SK-N-SH (cell line): Measurements from ENCODE around the gene KCNS1. TPM values are rescaled to one million over a fixed set of nuclear protein-coding genes. Genes with fewer than 3 reads are reported as not detected.

Experiments
- CTCF ChIA-PET: fragments of 300-600, 350-600 bp; formaldehyde crosslinking; extraction: SDS; loops from one replicate; lab custom pipeline; 2021; lab: Yijun Ruan, JAX
- POLR2A ChIA-PET: fragments of 350-600 bp; sonication (Branson Sonifier 250); formaldehyde crosslinking; extraction: SDS; loops from one replicate; lab custom pipeline; 2020; ENCODE audit warnings: antibody characterized with exemption, inconsistent platforms; lab: Yijun Ruan, JAX
- DNase-seq: peaks from one replicate; pipeline ENCODE4 v3.0.0; 2012
- H2AFZ ChIP-seq: fragments of 200-600 bp; sonication (generic); 2 replicates; pipeline ENCODE4 v1.8.1; 2016; ENCODE audit warnings: antibody characterized with exemption, mild to moderate bottlenecking, low read depth
- H3F3A ChIP-seq: fragments of 200-600 bp; sonication (generic); replicated peaks from 2 replicates; pipeline ENCODE3; 2016; ENCODE audit warnings: antibody characterized with exemption, mild to moderate bottlenecking; ENCODE audit not compliant: insufficient read depth
- H3K27ac ChIP-seq, 2 experiments: fragments of 200-500 bp in 1 of 2; fragments of 200-600 bp in 1 of 2; sonication (Bioruptor generic) in 1 of 2; sonication (generic), shearing (Covaris generic) in 1 of 2; 2 replicates each; pipeline versions ENCODE4 v1.5.1 to v1.6.1; 2014 to 2016; ENCODE audit warnings: low read depth in 2 of 2, inconsistent platforms in 1 of 2, low read length in 1 of 2, mild to moderate bottlenecking in 1 of 2, mixed read lengths in 1 of 2
- H3K27me3 ChIP-seq: fragments of 200-600 bp; sonication (generic), shearing (Covaris generic); 2 replicates; pipeline ENCODE4 v1.6.1; 2016; ENCODE audit warnings: mixed run types; ENCODE audit not compliant: insufficient read depth
- H3K36me3 ChIP-seq, 2 experiments: fragments of 200-500 bp in 1 of 2; fragments of 200-600 bp in 1 of 2; sonication (Bioruptor generic) in 1 of 2; sonication (generic) in 1 of 2; replicated peaks in 1 of 2; 2 replicates each; pipeline versions ENCODE3 to v1.5.1; 2014 to 2016; ENCODE audit warnings: low read length in 1 of 2, mild to moderate bottlenecking in 1 of 2; ENCODE audit not compliant: insufficient read depth in 2 of 2, control insufficient read depth in 1 of 2
- H3K4me1 ChIP-seq, 2 experiments: fragments of 200-500 bp in 1 of 2; fragments of 200-600 bp in 1 of 2; sonication (Bioruptor generic) in 1 of 2; sonication (generic), shearing (Covaris generic) in 1 of 2; 2 replicates each; pipeline versions ENCODE4 v1.5.1 to v1.6.1; 2014 to 2016; ENCODE audit warnings: low read depth in 1 of 2, low read length in 1 of 2, mixed run types in 1 of 2; ENCODE audit not compliant: insufficient read depth in 2 of 2, control insufficient read depth in 1 of 2
- H3K4me2 ChIP-seq: fragments of 200-600 bp; sonication (generic), shearing (Covaris generic); 2 replicates; pipeline ENCODE4 v1.6.1; 2017; ENCODE audit warnings: mixed run types
- H3K4me3 ChIP-seq, 2 experiments: fragments of 200-500 bp in 1 of 2; fragments of 200-600 bp in 1 of 2; sonication (Bioruptor generic) in 1 of 2; sonication (generic), shearing (Covaris generic) in 1 of 2; 2 replicates each; pipeline versions ENCODE4 v1.5.1 to v1.8.1; 2014 to 2016; ENCODE audit warnings: low read depth in 2 of 2, inconsistent platforms in 1 of 2, low read length in 1 of 2, mild to moderate bottlenecking in 1 of 2, mixed read lengths in 1 of 2, moderate library complexity in 1 of 2
- H3K79me2 ChIP-seq: fragments of 200-600 bp; sonication (generic); 2 replicates; pipeline ENCODE4 v1.8.1; 2017; ENCODE audit warnings: mild to moderate bottlenecking; ENCODE audit not compliant: insufficient read depth
- H3K9ac ChIP-seq: fragments of 200-600 bp; sonication (generic); 2 replicates; pipeline ENCODE4 v1.6.1; 2017; ENCODE audit warnings: mixed run types
- H3K9me2 ChIP-seq: fragments of 200-600 bp; sonication (generic); 2 replicates; pipeline ENCODE4 v1.6.1; 2017; ENCODE audit warnings: mixed run types
- H3K9me3 ChIP-seq: fragments of 200-600 bp; sonication (generic); 2 replicates; pipeline ENCODE4 v1.6.1; 2017; ENCODE audit warnings: mixed run types, mild to moderate bottlenecking, moderate library complexity
- H4K20me1 ChIP-seq: fragments of 200-600 bp; sonication (generic); 2 replicates; pipeline ENCODE4 v1.6.1; 2017; ENCODE audit warnings: mild to moderate bottlenecking, mixed run types; ENCODE audit not compliant: insufficient read depth
- CTCF ChIP-seq: fragments of 200-600 bp; sonication (generic); IDR thresholded peaks from 2 replicates; pipeline ENCODE4 v1.6.1; 2017; ENCODE audit warnings: antibody characterized with exemption, mild to moderate bottlenecking, moderate library complexity
- ELF1 ChIP-seq: IDR thresholded peaks from 2 replicates; pipeline ENCODE4 v1.4.0; 2012
- EZH2phosphoT487 ChIP-seq: fragments of 200-600 bp; sonication (generic); IDR thresholded peaks from 2 replicates; pipeline ENCODE4 v1.6.1; 2017; ENCODE audit warnings: low read depth, mixed run types, mild to moderate bottlenecking, antibody characterized with exemption, moderate library complexity, borderline replicate concordance
- FOSL2 ChIP-seq: IDR thresholded peaks from 2 replicates; pipeline ENCODE4 v1.4.0; 2012; ENCODE audit warnings: low read depth, mild to moderate bottlenecking, moderate library complexity, borderline replicate concordance
- FOXM1 ChIP-seq: IDR thresholded peaks from 2 replicates; pipeline ENCODE4 v1.4.0; 2012; ENCODE audit warnings: low read depth, mild to moderate bottlenecking
- GABPA ChIP-seq: IDR thresholded peaks from 2 replicates; pipeline ENCODE4 v1.4.0; 2012; ENCODE audit warnings: low read depth, mild to moderate bottlenecking
- JUND ChIP-seq: IDR thresholded peaks from 2 replicates; pipeline ENCODE4 v1.4.0; 2012
- MAX ChIP-seq: IDR thresholded peaks from 2 replicates; pipeline ENCODE4 v1.4.0; 2012; ENCODE audit warnings: low read depth
- MXI1 ChIP-seq: IDR thresholded peaks from 2 replicates; pipeline ENCODE4 v1.6.1; 2012; ENCODE audit warnings: mild to moderate bottlenecking, low read depth, low read length, improper control_type of control experiment
- NRF1 ChIP-seq: IDR thresholded peaks from 2 replicates; pipeline ENCODE4 v1.6.1; 2012; ENCODE audit warnings: low read depth, mild to moderate bottlenecking, low read length
- POLR2AphosphoS5 ChIP-seq: IDR thresholded peaks from 2 replicates; pipeline ENCODE4 v1.6.1; 2012; ENCODE audit warnings: low read depth, low read length
- RAD21 ChIP-seq: IDR thresholded peaks from 2 replicates; pipeline ENCODE4 v1.6.1; 2012; ENCODE audit warnings: mild to moderate bottlenecking, low read length
- REST ChIP-seq: IDR thresholded peaks from 2 replicates; pipeline ENCODE4 v1.6.1; 2012; ENCODE audit warnings: mild to moderate bottlenecking, low read depth, low read length, moderate library complexity
- RXRA ChIP-seq: IDR thresholded peaks from 2 replicates; pipeline ENCODE4 v1.4.0; 2012; ENCODE audit warnings: low read depth, mild to moderate bottlenecking, borderline replicate concordance
- SIN3A ChIP-seq: IDR thresholded peaks from 2 replicates; pipeline ENCODE4 v1.6.1; 2012; ENCODE audit warnings: low read depth, mild to moderate bottlenecking, low read length, moderate library complexity, borderline replicate concordance
- TAF1 ChIP-seq: IDR thresholded peaks from 2 replicates; pipeline ENCODE4 v1.6.1; 2012; ENCODE audit warnings: low read depth, mild to moderate bottlenecking, low read length, moderate library complexity, borderline replicate concordance
- USF2 ChIP-seq: fragments of 150-350 bp; IDR thresholded peaks from 2 replicates; pipeline ENCODE4 v1.6.1; 2017; ENCODE audit warnings: antibody characterized with exemption, low read length, low read depth, borderline replicate concordance
- ZBTB33 ChIP-seq: IDR thresholded peaks from 2 replicates; pipeline ENCODE4 v1.4.0; 2012; ENCODE audit warnings: low read depth, borderline replicate concordance
- WGBS: methylation state at CpG from one replicate; pipeline ENCODE4 v1.1.6; 2017; ENCODE audit warnings: low lambda C conversion rate; 5-methylcytosine and 5-hydroxymethylcytosine counted together
- polyA plus RNA-seq, 3 experiments: library from polyadenylated mRNA; depleted of rRNA; stranded (reverse); fragments of >200 nt; gene quantifications; 2 replicates each; pipeline ENCODE4 v1.2.3, GENCODE V29; 2012

The KCNS1 gene
- polyA plus RNA-seq, 1 of the 3 experiments (the other 2 are of a cell fraction), result 0.07 TPM

GRCh38 chr20:45101333-45101850, 465 bp upstream of the KCNS1 start:
- Histone ChIP-seq H3K4me1 (peaks cover 0 to 4% of the 10 kb centered on the region in 2 experiments; a peak in 1 of 4 replicates), H3K9me2 (no peaks in the 10 kb centered on the region), H3K9me3 (no peaks in the 10 kb centered on the region), H3K4me2 (no peak overlapping the region), H2AFZ (no peak overlapping the region), H4K20me1 (no peaks in the 10 kb centered on the region), H3K9ac (no peak overlapping the region), H3F3A (peaks cover 14% of the 10 kb centered on the region), H3K79me2 (no peaks in the 10 kb centered on the region), H3K27me3 (no peaks in the 10 kb centered on the region), H3K4me3 (no peak overlapping the region), H3K27ac (no peak overlapping the region)
- 74% methylated on average over 6 of the region's 6 CpGs for WGBS
- CTCF ChIA-PET, result interaction anchor here (3.2 to 7.4 kb wide), 2 partner anchors 57 to 190 kb away, joined by 18 to 113 read pairs; no protein-coding TSS in a partner anchor
- DNase-seq, result no peak
- no peak for TF ChIP-seq ELF1
- no peak for TF ChIP-seq SIN3A
- TF ChIP-seq CTCF, result no peak
- no peak for TF ChIP-seq FOXM1
- no peak for TF ChIP-seq MAX
- no peak for TF ChIP-seq GABPA
- no peak for TF ChIP-seq ZBTB33
- TF ChIP-seq TAF1, result no peak
- TF ChIP-seq NRF1, result no peak
- TF ChIP-seq, all 33 proteins: peak for 0
- H3K36me3 ChIP-seq, result no peaks in the 10 kb centered on the region
- POLR2A ChIA-PET, result no interaction called here

GRCh38 chr20:45098103-45098773, 2.7 kb downstream of the KCNS1 start:
- Histone ChIP-seq H3K27me3 (no peaks in the 10 kb centered on the region), H3K4me2 (no peak overlapping the region), H3F3A (no peaks in the 10 kb centered on the region), H3K36me3 (no peaks in the 10 kb centered on the region), H3K9me2 (no peaks in the 10 kb centered on the region), H4K20me1 (no peaks in the 10 kb centered on the region), H3K79me2 (no peaks in the 10 kb centered on the region), H3K27ac (no peak overlapping the region), H3K4me3 (peak overlapping the region in 1 of 2 experiments; percentile 9; a peak in 1 of 4 replicates), H3K9ac (no peak overlapping the region), H2AFZ (no peak overlapping the region), H3K4me1 (peaks cover 0 to 4% of the 10 kb centered on the region in 2 experiments; a peak in 1 of 4 replicates), H3K9me3 (no peaks in the 10 kb centered on the region)
- peak; percentile 71 for DNase-seq
- CTCF ChIA-PET, result interaction anchor here (0.8 to 9.3 kb wide), 12 partner anchors 12 to 673 kb away, joined by 3 to 158 read pairs (median 10); partner anchors contain the start of gene WFDC5
- POLR2A ChIA-PET, result no interaction called here
- WGBS, result 55% methylated on average over 73 of the region's 91 CpGs
- TF ChIP-seq EZH2phosphoT487 (no peak), POLR2AphosphoS5 (no peak), ELF1 (no peak), JUND (no peak), MXI1 (no peak), TAF1 (no peak), REST (no peak), RAD21 (no peak), RXRA (no peak), FOSL2 (no peak), USF2 (no peak)
